K562 (cell line): ENCODE measurements around the gene SYN1. TPM values are rescaled to one million over a fixed set of nuclear protein-coding genes. Genes with fewer than 3 reads are reported as not detected.

Experiments
- ADNP ChIP-seq: fragments of 200-800 bp; sonication (Bioruptor generic); IDR thresholded peaks from 2 replicates; pipeline ENCODE4 v1.6.1; 2016; ENCODE audit warnings: missing genetic modification characterization, missing compliant biosample characterization
- BACH1 ChIP-seq: fragments of 200-800 bp; sonication (Bioruptor generic); IDR thresholded peaks from 2 replicates; pipeline ENCODE4 v1.6.1; 2016; ENCODE audit warnings: missing genetic modification characterization, missing compliant biosample characterization
- CBFA2T3 ChIP-seq: fragments of 450-650 bp; IDR thresholded peaks from 2 replicates; pipeline ENCODE4 v1.6.1; 2017
- CBX3 ChIP-seq, 2 experiments: IDR thresholded peaks; 1 replicate in 1 of 2; 2 replicates in 1 of 2; pipeline ENCODE4 v1.6.1; 2012; ENCODE audit warnings: inconsistent platforms in 2 of 2, low read length in 2 of 2, borderline replicate concordance in 1 of 2, control low read depth in 1 of 2
- CREM ChIP-seq: IDR thresholded peaks from 2 replicates; pipeline ENCODE4 v1.6.1; 2014; ENCODE audit warnings: antibody characterized with exemption, low read depth
- EP400 ChIP-seq: fragments of 450-650 bp; IDR thresholded peaks from 2 replicates; pipeline ENCODE4 v1.6.1; 2017; ENCODE audit warnings: antibody characterized with exemption, mild to moderate bottlenecking, moderate library complexity
- GATA2 ChIP-seq: sonication (generic); formaldehyde crosslinking; IDR thresholded peaks from 2 replicates; pipeline ENCODE4 v1.4.0; 2020; ENCODE audit warnings: mild to moderate bottlenecking, missing genetic modification reagents
- HDAC3 ChIP-seq: fragments of 450-650 bp; IDR thresholded peaks from 2 replicates; pipeline ENCODE4 v1.6.1; 2018; ENCODE audit warnings: borderline replicate concordance, mild to moderate bottlenecking, moderate library complexity; ENCODE audit not compliant: partially characterized antibody
- HNRNPH1 ChIP-seq: fragments of 200-400 bp; formaldehyde crosslinking; optimal IDR thresholded peaks from 2 replicates; pipeline ENCODE3; 2017; ENCODE audit warnings: low read depth, mild to moderate bottlenecking, low read length, moderate library complexity
- HNRNPLL ChIP-seq: fragments of 200-400 bp; formaldehyde crosslinking; IDR thresholded peaks from 2 replicates; pipeline ENCODE4 v1.6.1; 2017; ENCODE audit warnings: low read length, low read depth, mild to moderate bottlenecking; ENCODE audit not compliant: poor library complexity, severe bottlenecking
- L3MBTL2 ChIP-seq: fragments of 450-650 bp; IDR thresholded peaks from 2 replicates; pipeline ENCODE4 v1.6.1; 2016; ENCODE audit warnings: mild to moderate bottlenecking, moderate library complexity
- NFATC3 ChIP-seq: fragments of 450-650 bp; IDR thresholded peaks from 2 replicates; pipeline ENCODE4 v1.6.1; 2017; ENCODE audit warnings: mild to moderate bottlenecking
- NR1H2 ChIP-seq: sonication (generic); formaldehyde crosslinking; IDR thresholded peaks from 2 replicates; pipeline ENCODE4 v1.4.0; 2020; ENCODE audit warnings: mild to moderate bottlenecking, missing genetic modification reagents
- OTX1 ChIP-seq: fragments of 450-650 bp; formaldehyde crosslinking; IDR thresholded peaks from 2 replicates; pipeline ENCODE4 v1.4.0; 2022; ENCODE audit warnings: mild to moderate bottlenecking
- PHB2 ChIP-seq: fragments of 450-650 bp; IDR thresholded peaks from 2 replicates; pipeline ENCODE4 v1.6.1; 2017; ENCODE audit warnings: low read depth
- POU5F1 ChIP-seq: fragments of 150-350 bp; IDR thresholded peaks from 2 replicates; pipeline ENCODE4 v1.6.1; 2014; ENCODE audit warnings: borderline replicate concordance, low read length, low read depth, mild to moderate bottlenecking; ENCODE audit not compliant: partially characterized antibody
- RAD51 ChIP-seq: fragments of 450-650 bp; IDR thresholded peaks from 2 replicates; pipeline ENCODE4 v1.7.1; 2016; ENCODE audit warnings: low read depth, mild to moderate bottlenecking, borderline replicate concordance
- RCOR1 ChIP-seq, 2 experiments: IDR thresholded peaks; 2 replicates each; pipeline ENCODE4 v1.6.1; 2012; ENCODE audit warnings: low read depth in 2 of 2, low read length in 2 of 2, borderline replicate concordance in 1 of 2, improper control_type of control experiment in 1 of 2
- RFX7 ChIP-seq: fragments of 250-450 bp; sonication (Bioruptor Pico); IDR thresholded peaks from 2 replicates; pipeline ENCODE4 v1.5.1; 2021; ENCODE audit warnings: mild to moderate bottlenecking
- SNRNP70 ChIP-seq: fragments of 200-400 bp; formaldehyde crosslinking; optimal IDR thresholded peaks from 2 replicates; pipeline ENCODE3; 2017; ENCODE audit warnings: low read depth, low read length
- ZBTB7A ChIP-seq: IDR thresholded peaks from 2 replicates; pipeline ENCODE4 v1.6.1; 2011; ENCODE audit warnings: low read depth, mild to moderate bottlenecking, low read length, moderate library complexity, borderline replicate concordance; ENCODE audit not compliant: control insufficient read depth
- ZNF239 ChIP-seq: fragments of 250-450 bp; sonication (Bioruptor Pico); IDR thresholded peaks from 2 replicates; pipeline ENCODE4 v1.4.0; 2020; ENCODE audit warnings: mild to moderate bottlenecking
- ZNF263 ChIP-seq: sonication (generic); formaldehyde crosslinking; IDR thresholded peaks from 2 replicates; pipeline ENCODE4 v1.8.0; 2022; ENCODE audit warnings: mild to moderate bottlenecking, missing genetic modification reagents, borderline replicate concordance
- polyA plus RNA-seq, 8 experiments: library from polyadenylated mRNA; depleted of rRNA in 4 of 8; stranded (reverse) in 5 of 8; unstranded in 3 of 8; fragments of >200 nt; fragmentation: Nextera tagmentation in 2 of 8; fragmentation: Illumina TruSeq in 1 of 8; extraction: Ambion mirVana in 2 of 8; extraction: Trizol in 1 of 8; gene quantifications; 2 replicates each; pipeline versions ENCODE4 v1.2.1 to v1.2.3, GENCODE V29; 2011 to 2014; ENCODE audit warnings: inconsistent platforms in 1 of 8, missing spikeins in 1 of 8
- total RNA-seq, 7 experiments: library from RNA; depleted of rRNA in 6 of 7; stranded (reverse); fragments of >200 nt in 6 of 7; fragmentation: Illumina TruSeq in 2 of 7; extraction: Trizol in 2 of 7; gene quantifications; 2 replicates each; pipeline versions ENCODE4 v1.2.1 to v1.2.3, GENCODE V29; 2011 to 2021; ENCODE audit warnings: low replicate concordance in 1 of 7
- TF ChIP-seq, protein P1 (sequence below): sonication (generic); formaldehyde crosslinking; IDR thresholded peaks from 2 replicates; pipeline ENCODE4 v1.8.0; 2022; ENCODE audit warnings: missing genetic modification reagents, mild to moderate bottlenecking, moderate library complexity, borderline replicate concordance
- TF ChIP-seq, protein P2 (sequence below): fragments of 250-450 bp; sonication (Bioruptor Pico); IDR thresholded peaks from 2 replicates; pipeline ENCODE4 v1.4.0; 2020; ENCODE audit warnings: mild to moderate bottlenecking, moderate library complexity, borderline replicate concordance
- TF ChIP-seq, protein P3 (sequence below): sonication (generic); formaldehyde crosslinking; IDR thresholded peaks from 2 replicates; pipeline ENCODE4 v1.8.0; 2022; ENCODE audit warnings: mild to moderate bottlenecking, missing genetic modification reagents

The SYN1 gene
- total and polyA plus RNA-seq, 9 of the 15 experiments (the other 6 are each of a cell fraction or from before 2014, with no cell fraction given): 0.01 to 0.28 (median 0.18) TPM; not detected in 2

- TF ChIP-seq NR1H2 (CRISPR knock-in tag) (no peak), HDAC3 (no peak), POU5F1 (no peak), NFATC3 (no peak), CREM (peak; percentile 62), OTX1 (CRISPR knock-in tag) (no peak), CBFA2T3 (no peak), SNRNP70 (no peak), L3MBTL2 (peak; percentile 66), BACH1 (tag) (no peak), CBX3 (IDR thresholded peaks at IDR 0.05; ENCODE audit: borderline replicate concordance in 1 of 2, low read length in 2 of 2) (0 out of 3 replicates have a peak, but pooled peaks of 1 of the 2 experiments have one; percentile 11), ADNP (tag) (no peak), RCOR1 (IDR thresholded peaks at IDR 0.05; ENCODE audit: borderline replicate concordance in 1 of 2, low read depth in 2 of 2, low read length in 2 of 2) (peak; percentile 48 to 66; a peak in 3 of 4 replicates), RFX7 (CRISPR knock-in tag) (no peak), PHB2 (no peak), EP400 (peak; percentile 74; the same call in 1 of the 2 replicates), ZNF239 (CRISPR knock-in tag) (no peak), GATA2 (CRISPR knock-in tag) (no peak), RAD51 (peak; percentile 77), HNRNPLL (peak; percentile 81), HNRNPH1 (no peak), ZNF263 (no peak), ZBTB7A (peak; percentile 67)
- TF ChIP-seq, protein P1, sequence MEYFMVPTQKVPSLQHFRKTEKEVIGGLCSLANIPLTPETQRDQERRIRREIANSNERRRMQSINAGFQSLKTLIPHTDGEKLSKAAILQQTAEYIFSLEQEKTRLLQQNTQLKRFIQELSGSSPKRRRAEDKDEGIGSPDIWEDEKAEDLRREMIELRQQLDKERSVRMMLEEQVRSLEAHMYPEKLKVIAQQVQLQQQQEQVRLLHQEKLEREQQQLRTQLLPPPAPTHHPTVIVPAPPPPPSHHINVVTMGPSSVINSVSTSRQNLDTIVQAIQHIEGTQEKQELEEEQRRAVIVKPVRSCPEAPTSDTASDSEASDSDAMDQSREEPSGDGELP (CRISPR knock-in tag): peak; percentile 67; the same call in 1 of the 2 replicates
- TF ChIP-seq, protein P2, sequence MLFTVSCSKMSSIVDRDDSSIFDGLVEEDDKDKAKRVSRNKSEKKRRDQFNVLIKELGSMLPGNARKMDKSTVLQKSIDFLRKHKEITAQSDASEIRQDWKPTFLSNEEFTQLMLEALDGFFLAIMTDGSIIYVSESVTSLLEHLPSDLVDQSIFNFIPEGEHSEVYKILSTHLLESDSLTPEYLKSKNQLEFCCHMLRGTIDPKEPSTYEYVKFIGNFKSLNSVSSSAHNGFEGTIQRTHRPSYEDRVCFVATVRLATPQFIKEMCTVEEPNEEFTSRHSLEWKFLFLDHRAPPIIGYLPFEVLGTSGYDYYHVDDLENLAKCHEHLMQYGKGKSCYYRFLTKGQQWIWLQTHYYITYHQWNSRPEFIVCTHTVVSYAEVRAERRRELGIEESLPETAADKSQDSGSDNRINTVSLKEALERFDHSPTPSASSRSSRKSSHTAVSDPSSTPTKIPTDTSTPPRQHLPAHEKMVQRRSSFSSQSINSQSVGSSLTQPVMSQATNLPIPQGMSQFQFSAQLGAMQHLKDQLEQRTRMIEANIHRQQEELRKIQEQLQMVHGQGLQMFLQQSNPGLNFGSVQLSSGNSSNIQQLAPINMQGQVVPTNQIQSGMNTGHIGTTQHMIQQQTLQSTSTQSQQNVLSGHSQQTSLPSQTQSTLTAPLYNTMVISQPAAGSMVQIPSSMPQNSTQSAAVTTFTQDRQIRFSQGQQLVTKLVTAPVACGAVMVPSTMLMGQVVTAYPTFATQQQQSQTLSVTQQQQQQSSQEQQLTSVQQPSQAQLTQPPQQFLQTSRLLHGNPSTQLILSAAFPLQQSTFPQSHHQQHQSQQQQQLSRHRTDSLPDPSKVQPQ: no peak
- TF ChIP-seq, protein P3, sequence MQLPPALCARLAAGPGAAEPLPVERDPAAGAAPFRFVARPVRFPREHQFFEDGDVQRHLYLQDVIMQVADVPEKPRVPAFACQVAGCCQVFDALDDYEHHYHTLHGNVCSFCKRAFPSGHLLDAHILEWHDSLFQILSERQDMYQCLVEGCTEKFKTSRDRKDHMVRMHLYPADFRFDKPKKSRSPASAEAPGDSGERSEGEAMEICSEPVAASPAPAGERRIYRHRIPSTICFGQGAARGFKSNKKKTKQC (CRISPR knock-in tag): no peak
These were observed 30.7 kb upstream of the SYN1 start, which contains the start of gene ELK1 (continued) for GRCh38 chrX:47650164-47651042.
